GM08714 (cell line): Measurements from ENCODE around the gene LRRIQ1.
"Not testable (repeated sequence)": the region's sequence is repeated elsewhere in the genome, so short reads cannot be mapped to it uniquely, and the experiment has no call there.

Experiments used
- H3K4me3 ChIP-seq: fragments of 200-500 bp; sonication (Bioruptor generic); 2 replicates; pipeline ENCODE4 v1.5.1; 2014; ENCODE audit warnings: mild to moderate bottlenecking, low read length, inconsistent platforms
- ZNF274 ChIP-seq: IDR thresholded peaks from 2 replicates; pipeline ENCODE4 v1.6.1; 2012; ENCODE audit warnings: mild to moderate bottlenecking, low read depth, low read length

LRRIQ1 gene

DNA sequence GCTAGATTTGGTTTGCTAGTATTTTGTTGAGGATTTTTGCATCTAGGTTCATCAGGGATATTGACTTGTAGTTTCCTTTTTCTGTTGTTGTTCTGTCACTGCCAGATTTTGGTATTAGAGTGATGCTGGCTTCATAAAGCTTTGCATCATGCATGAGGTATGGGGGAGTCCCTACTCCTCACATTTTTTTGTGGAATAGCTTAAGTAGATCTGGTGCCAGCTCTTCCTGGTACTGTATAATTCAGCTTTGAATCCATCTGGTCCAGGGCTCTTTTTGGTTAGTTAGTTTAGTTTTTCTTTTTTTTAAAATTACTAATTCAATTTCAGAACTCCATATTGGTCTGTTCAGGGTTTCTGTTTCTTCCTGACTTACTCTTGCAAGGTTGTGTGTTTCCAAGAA is 59.4 kb downstream of the LRRIQ1 start:
- no peak overlapping the region for H3K4me3 ChIP-seq
- TF ChIP-seq ZNF274, result no peak

DNA sequence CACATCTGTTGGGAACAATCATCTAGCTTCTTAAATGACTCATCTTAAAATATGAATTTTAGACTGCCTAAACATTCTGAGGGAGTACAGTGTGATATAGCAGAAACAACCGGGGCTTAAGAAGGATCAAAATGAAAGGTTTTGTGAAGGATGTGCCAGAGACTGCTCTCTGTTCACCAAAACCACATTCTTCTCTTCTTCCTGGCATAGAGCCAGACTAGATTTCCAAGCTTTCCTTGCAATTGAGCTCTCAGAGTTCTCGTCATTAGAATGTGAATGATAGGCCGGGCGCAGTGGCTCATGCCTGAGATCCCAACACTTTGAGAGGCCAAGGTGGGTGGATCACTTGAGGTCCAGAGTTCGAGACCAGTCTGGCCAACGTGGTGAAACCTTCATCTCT is 94.5 kb downstream of the LRRIQ1 start:
- TF ChIP-seq ZNF274, result no peak
- H3K4me3 ChIP-seq, result no peak overlapping the region

DNA sequence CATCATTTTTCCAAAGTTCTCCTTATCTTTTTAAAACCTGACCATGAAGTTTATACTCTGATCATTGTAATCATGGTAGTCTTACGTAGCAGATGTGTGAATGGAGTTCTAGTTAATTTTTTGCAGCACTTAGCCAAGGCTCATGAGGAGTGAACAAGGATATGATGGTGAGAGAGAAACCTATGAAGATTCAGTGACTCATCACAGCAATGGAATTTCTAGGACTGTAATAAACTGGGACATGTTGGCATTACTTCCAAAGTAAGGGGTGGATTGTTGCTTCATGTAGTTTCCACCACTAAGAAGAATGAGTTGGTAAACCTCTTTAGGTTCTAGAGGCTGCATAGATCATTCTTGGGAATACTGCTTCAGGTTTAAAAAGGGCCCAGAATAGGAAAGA is 102.7 kb downstream of the LRRIQ1 start:
- no peak for TF ChIP-seq ZNF274
- no peak overlapping the region for H3K4me3 ChIP-seq

DNA sequence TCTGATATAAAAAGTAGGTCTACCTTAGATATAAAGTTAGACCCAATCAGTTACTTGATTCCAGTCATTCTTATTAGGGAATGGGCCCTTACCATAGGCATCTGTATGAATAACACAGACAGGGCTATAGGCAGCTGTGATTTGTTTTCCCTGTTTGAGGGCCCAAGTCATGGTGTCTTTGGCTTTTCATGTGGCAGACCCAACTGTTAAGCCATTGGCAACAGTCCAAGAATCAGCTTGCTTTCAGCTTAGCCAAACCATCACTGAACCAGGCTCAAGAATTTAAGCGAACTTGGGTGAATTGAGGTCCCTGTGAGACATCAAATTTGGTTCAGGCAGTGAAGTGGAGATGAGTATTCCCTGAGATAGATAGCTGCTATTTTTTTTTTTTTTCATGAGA is 111.2 kb downstream of the LRRIQ1 start:
- TF ChIP-seq ZNF274, result no peak
- H3K4me3 ChIP-seq, result no peak overlapping the region

DNA sequence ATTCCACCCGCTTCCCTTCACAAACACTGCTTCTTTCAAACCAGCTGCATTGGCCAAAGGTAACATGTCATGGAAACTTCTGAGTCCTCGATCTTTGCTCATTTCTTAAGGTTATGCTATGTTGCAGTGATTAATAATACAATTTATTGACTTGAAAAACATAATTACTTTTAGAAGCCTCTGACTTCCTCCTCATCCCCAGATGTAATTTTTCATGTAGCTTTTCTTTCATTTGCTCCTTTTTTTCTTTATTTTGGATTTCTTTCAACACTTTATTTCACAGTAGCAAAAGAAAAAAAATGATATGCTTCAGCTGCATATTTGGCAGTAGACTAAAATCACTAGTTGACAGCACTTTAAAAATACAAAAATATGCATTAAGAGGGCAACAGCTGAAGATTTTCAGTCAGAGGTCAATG is 116.2 kb downstream of the LRRIQ1 start:
- H3K4me3 ChIP-seq, result no peak overlapping the region
- no peak for TF ChIP-seq ZNF274

DNA sequence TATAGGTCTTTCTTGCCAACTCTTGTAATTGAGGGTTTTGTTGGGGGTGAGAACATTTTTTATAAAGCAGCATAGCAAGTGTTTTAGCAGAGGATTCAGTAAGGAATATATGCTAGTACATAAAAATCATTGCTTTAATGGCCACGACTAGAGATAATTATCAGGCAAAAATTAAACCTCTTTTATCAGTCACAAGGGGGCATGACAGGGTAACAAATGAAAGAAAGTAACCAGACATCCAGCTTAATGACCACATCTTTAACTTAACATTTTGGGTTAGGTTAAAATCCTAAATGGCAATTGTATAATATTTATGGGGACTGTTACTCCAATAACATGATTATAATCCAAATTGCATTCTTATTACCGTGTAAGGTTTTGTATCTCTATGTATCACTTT is 119.6 kb downstream of the LRRIQ1 start:
- H3K4me3 ChIP-seq, result no peak overlapping the region
- TF ChIP-seq ZNF274, result no peak

DNA sequence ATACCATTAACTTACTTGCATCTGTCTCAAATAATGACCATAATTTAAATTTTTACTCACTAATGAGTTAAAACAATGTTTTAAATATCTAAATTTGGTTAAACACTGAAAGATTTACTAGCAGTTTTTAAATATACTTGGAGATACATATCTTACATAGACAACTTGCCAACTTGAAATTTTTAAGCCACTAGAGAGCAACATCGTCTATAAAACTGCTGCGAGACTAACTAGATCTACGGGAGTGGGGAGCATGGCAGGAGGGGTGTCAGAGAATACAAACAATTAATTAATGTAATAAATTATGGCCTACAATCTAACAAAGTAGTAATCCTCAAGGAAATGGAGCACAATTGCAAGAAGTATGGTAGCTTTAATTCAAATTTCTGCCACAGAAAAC is 120.4 kb downstream of the LRRIQ1 start:
- no peak overlapping the region for H3K4me3 ChIP-seq
- TF ChIP-seq ZNF274, result no peak

DNA sequence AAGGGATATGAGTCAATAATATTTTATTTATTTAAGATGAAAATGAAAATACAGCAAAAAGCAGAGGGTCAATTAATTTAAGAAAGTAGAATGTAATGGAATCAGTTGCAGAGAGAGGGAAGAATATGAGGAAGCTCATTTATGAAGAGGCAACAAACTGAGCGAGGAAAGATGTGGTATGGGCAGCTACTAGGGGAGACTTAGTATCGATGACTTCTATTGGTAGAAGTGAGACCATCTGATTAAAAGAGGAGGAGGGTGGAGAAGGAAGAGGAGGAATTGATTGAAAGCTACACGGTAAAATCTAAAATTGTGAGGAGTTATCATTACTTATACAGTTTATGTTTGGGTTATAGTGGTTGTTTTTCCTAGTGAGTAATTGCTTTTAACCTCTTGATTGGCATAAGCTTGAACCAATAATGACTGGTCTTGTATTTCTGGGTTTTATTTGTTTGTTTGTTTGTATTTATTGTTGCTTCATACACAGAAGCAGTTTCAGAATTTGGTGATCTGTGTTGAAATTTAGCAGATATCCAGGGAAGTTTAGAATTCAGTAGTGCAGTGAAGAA is 121.0 kb downstream of the LRRIQ1 start:
- no peak for TF ChIP-seq ZNF274

DNA sequence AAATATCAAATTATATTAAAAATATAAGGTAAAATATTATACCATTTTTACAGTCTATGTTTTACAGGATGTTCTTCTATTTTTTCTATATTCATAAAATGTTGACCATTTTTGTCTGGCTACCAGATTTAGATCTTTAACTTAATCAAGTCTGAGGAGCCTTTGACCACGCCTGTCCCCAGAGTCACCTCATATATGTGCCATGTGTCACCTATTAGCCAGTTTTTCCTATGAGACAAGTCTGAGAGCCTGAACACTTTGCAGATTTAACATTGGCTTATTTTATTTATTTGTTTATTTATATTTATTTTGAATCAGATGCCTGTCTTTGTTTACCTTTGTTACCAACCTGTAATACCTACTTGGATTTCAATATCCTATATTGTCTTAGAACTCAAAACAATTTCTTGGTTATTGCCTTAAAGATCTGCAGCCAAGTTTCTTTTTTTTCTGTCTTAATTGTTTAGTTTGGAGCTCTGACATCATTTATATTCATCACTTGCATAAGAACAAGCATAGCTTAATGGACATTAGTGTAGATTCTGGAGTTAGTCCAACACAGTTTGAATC is 127.7 kb downstream of the LRRIQ1 start:
- no peak for TF ChIP-seq ZNF274
- no peak overlapping the region for H3K4me3 ChIP-seq

More for the DNA sequence above, 121.0 kb downstream of the LRRIQ1 start:
- H3K4me3 ChIP-seq, result no peak overlapping the region

DNA sequence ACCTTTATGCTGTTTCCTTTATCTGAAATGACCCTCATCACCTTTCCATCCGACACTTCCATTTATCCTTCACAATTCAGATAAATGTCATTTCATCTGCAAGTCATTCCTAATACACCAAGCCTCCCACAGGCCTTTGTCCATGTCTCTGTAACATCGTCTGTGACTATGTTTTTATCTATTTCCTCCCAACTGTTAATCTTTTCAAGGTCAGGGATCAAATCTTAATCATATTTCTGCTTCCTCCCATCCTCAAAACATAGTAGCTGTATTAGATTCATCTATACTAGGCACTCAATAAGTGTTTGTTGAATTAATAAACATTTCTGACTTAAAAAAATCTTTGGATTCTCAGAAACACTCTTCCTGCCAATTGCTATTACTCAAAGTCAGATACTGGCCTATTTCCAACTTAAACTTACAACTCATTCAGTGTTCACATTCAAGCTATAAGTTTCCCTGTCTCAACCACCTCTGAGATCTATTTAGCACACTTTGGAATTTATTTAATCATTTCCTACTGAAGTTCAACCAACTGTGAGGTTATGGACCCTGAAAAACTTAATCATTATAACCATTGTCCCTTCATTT is 143.6 kb downstream of the LRRIQ1 start:
- TF ChIP-seq ZNF274, result no peak
- no peak overlapping the region for H3K4me3 ChIP-seq

DNA sequence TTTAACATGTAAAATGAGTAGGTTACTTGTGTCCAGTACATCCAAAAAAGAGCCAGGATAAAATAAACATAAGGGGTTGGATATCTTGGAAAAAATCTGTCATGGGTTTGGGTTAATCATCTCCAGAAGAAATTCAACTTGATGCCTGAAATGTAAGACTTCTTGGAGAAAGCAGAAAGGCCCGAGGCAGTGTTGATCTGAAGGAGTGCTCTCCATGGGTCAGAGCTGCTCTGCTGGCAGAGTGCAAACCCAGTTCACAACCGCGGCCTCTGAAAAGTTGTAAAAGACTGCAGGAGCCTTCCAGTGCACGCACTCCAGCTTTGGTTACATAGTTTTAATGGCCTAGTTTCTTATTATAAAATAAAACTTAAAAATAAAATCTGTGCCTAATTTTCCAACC is 146.5 kb downstream of the LRRIQ1 start:
- TF ChIP-seq ZNF274, result no peak
- no peak overlapping the region for H3K4me3 ChIP-seq

DNA sequence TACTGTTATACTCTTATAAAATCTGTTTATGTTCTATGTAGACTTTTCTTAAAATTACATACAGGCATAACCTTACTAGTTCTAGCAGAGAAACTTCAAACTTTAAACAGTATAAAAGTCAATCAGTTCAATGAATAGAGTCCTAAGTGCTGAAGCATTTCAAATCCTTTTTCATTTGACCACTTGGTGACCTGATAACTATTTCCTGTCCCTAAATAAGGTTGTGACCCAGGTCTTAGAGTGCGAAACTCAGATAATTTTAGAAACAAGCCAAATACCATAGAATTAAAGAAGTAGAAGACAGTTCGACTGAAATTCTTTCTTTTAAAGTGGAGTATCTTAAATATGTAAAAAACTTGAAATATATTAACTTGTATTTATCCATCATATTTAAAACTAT is 147.7 kb downstream of the LRRIQ1 start:
- H3K4me3 ChIP-seq, result no peak overlapping the region
- TF ChIP-seq ZNF274, result no peak

DNA sequence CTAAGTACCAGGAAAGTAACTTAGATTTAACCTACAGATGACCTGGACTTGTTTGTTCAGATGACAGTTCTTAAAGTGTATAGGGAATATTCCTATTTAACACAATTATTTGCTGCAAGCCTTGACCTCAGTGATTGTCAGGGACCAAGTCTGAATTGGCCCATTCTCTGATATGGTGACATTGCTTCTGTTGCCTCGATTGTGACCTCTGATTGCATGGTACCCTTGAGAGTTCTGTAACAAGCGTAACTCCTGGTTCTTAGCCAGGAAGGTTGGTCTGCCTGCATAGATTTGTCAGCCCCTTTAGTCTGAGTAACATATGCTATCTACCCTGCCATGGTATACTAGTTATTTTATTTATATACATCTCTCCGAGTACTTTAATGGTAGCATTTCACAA is 150.1 kb downstream of the LRRIQ1 start:
- no peak for TF ChIP-seq ZNF274

DNA sequence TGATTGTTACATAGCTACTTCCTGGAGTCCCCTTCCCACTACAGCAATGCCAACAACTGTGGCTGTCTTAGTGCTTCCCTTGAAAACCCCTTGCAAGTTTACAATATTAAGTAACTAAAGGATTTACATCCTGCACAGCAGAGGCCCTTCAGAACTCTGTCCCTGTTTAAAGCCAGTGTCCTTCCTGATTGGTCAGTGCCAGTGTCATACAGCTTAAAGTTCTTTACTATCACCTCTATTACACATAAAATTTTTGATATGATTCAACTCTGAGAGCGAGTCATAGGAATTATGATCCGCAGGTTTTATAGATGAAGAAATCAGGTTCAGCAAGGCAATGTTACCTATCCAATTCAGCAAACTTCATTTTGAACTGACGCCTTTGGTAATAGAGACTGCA is 152.5 kb downstream of the LRRIQ1 start:
- TF ChIP-seq ZNF274, result no peak

More for the DNA sequence above, 150.1 kb downstream of the LRRIQ1 start:
- no peak overlapping the region for H3K4me3 ChIP-seq

DNA sequence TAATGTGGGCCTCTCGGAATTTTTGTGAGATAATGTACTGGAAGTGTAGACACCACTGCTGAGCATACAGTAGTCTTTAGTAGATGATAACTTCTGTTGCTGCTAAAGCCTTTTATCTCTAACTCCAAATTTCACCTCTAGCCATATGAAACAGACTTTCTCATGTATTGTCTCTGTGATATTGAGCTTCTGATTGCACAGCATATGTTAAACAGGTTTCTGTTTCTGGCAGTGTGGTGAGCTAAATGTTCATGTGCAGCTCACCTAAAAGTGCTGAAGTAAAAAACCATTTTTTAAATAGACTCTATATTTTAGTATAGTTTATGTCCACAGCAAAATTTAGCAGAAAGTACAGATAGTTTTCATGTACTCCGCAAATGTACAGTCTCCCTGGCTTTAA is 154.6 kb downstream of the LRRIQ1 start:
- H3K4me3 ChIP-seq, result no peak overlapping the region
- no peak for TF ChIP-seq ZNF274

More for the DNA sequence above, 152.5 kb downstream of the LRRIQ1 start:
- H3K4me3 ChIP-seq, result no peak overlapping the region

DNA sequence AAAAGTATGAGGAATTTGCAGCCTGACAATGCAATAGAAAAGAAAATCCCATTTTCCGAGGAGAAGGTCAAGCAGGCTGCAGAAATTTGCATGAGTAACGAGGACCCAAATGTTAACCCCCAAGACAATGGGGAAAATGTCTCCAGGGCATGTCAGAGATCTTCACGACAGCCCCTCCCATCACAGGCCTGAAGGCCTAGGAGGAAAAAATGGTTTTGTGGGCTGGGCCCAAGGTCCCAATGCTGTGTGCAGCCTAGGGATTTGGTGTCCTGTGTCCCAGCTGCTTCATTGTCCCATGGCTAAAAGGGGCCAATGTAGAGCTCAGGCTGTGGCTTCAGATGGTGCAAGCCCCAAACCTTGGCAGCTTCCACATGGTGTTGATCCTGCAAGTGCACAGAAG is 167.7 kb downstream of the LRRIQ1 start:
- not testable (repeated sequence) for H3K4me3 ChIP-seq
